ENCODE data around the gene ZNF791.

DNA sequence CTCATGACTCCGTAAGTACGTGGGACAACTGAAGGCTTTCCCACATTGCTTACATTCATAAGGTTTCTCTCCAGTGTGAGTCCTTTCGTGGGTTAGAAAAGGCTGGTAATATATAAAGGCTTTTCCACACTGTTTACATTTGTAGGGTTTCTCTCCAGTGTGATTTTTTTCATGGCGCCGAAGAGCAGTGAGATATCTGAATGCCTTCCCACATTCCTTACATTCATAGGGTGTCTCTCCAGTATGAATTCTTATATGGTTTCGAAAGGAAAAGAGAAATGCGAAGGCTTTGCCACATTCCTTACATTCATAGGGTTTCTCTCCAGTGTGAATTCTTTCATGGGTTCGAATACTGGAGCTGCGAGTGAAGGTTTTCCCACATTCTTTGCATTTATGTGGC is 29.6 kb upstream of the ZNF791 start:
- TF ChIP-seq ZBTB7A (tag by site-specific recombination; IDR thresholded peaks at IDR 0.05; ENCODE audit: low read depth) = no peak
- no peak for TF ChIP-seq ZEB2 (tag by site-specific recombination; IDR thresholded peaks at IDR 0.05)
- no peak for TF ChIP-seq ZNF121 (tag by site-specific recombination; IDR thresholded peaks at IDR 0.05)
- TF ChIP-seq KLF1 (tag by site-specific recombination; IDR thresholded peaks at IDR 0.05) = no peak
- no peak for TF ChIP-seq ZNF521 (tag by site-specific recombination; IDR thresholded peaks at IDR 0.05)
- no peak for TF ChIP-seq WT1 (tag by site-specific recombination; IDR thresholded peaks at IDR 0.05)
- no peak for TF ChIP-seq ZNF426 (tag by site-specific recombination; IDR thresholded peaks at IDR 0.05)

Data from HEK293 (cell line).